Measurements from ENCODE around the gene RFK.

Gene RFK

GRCh38 chr9:76405868-76406267 is 11.6 kb upstream of the RFK start:
- no peak for DNase-seq

GRCh38 chr9:76405340-76405739 is 11.1 kb upstream of the RFK start:
- DNase-seq, result no peak

GRCh38 chr9:76404401-76404800 is 10.2 kb upstream of the RFK start:
- DNase-seq, result no peak

DNA sequence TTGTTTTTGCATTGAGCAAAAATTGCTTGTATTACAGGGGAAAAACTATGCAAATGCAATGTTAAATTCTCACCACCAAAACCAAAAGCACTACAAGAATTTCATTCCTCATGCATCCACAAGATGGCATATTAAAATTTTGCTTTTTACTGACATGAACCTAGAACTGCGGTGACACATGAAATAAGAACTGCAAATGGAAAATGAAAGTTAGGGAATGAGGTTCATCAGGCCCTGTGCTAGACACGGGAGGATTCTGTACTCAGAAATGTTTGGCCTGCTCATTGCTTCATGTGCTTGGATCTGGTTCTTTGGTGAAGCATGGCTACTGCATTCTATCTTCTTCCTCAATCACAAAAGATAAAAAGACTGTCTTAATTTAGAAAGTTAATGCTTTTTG is 9.1 kb upstream of the RFK start:
- no peak for DNase-seq

- no peak for DNase-seq
Observed at GRCh38 chr9:76401580-76402354, 7.5 kb upstream of the RFK start.

- DNase-seq, result no peak
Observed at GRCh38 chr9:76401176-76401575, 7.0 kb upstream of the RFK start.

GRCh38 chr9:76400534-76401096 is 6.4 kb upstream of the RFK start:
- DNase-seq, result no peak

GRCh38 chr9:76399856-76400255 is 5.6 kb upstream of the RFK start:
- DNase-seq, result no peak

- DNase-seq, result no peak
Observed at GRCh38 chr9:76396597-76396996, 2.4 kb upstream of the RFK start.

DNA sequence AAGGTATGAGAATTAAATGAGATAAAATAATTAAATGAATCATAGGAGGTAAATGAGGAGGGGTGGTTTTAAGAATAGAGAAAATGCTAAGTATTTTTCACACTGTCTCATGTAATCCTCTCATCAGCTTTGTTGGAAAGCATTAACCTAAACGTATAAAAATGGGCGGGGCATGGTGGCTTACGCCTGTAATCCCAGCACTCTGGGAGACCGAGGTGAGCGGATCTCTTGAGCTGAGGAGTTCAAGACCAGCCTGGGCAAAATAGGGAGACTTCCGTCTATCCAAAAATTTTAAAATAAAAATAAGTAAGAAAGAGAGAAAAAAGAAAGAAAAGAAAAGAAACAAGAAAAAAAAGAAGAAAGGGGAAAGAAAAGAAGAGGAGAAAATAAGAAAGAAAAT is 1.9 kb upstream of the RFK start:
- DNase-seq, result no peak

DNA sequence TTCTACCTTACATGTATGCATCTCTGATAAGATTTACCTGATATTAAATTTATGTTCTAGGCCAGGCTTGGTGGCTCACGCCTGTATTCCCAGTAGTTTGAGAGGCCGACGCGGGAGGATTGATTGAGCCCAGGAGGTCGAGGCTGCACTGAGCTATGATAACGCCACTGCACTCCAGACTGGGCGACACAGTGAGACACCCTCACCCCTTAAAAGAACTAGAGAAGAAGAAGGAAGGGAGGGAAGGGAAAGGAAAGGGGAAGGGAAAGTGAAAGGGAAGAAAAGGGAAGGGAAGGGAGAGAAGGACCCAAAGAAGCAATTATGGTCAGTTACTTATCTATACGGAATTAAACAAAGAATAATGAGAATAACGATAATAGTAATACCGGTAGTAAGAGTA is 1.2 kb upstream of the RFK start:
- no peak for DNase-seq

DNA sequence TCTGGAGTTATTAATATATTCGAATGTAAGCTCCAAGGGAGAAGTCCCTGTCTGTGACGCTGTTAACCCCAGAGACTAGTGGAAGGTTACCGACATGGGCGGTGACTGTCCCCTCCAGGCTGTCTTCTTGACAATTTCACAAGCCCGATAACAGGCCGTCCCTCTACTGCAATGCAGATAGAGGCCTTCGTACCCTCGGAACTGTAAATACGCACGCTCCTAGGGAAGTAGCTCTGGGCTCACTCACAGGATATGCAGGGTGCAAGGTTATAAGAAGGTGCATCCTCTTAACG is 680 bp upstream of the RFK start:
- peak; percentile 31 for DNase-seq

- no peak for DNase-seq
Observed at GRCh38 chr9:76390656-76391055, 3.6 kb downstream of the RFK start.

DNA sequence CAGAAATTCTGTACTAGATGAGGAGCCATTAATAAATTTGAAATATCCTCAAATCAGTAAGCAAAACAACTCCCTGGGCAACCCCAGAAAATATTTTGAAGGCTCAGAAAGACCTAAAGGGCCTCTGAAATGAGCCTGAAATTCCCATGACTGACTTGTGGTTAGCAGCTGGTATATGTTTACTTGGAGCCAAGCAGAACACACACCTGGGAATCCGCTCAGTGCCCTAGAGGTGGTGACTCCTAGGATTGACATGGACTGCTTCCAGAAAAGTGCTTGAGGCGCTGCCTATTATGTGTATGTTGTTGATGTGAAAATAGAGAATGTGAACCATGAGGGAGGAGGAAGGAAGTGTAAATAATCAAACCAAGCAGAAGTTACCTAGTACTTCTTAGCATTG is 14.7 kb downstream of the RFK start:
- DNase-seq, result no peak

GRCh38 chr9:76378367-76379073 is 15.7 kb downstream of the RFK start:
- no peak for DNase-seq

DNA sequence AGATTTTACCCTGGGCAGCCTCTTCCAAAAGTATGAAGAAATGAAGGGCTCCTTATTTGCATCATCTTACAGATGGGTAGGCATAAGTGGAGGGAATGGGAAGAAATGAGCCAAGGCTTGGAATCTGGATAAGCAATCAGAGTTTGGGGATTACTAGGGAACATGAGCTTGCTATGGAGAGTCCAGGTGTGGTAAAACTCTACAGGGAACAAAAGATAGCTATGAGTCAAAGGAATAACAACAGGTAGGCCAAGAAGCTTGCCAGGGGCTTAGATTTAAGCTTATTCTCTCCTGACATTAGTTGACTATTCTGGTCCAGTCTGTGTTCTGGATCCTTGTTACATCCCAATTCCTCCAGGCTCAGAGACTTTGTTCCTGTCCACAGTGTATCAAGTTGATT is 16.4 kb downstream of the RFK start:
- DNase-seq, result no peak

- no peak for DNase-seq
Observed at GRCh38 chr9:76374783-76375559, 19.3 kb downstream of the RFK start.

DNA sequence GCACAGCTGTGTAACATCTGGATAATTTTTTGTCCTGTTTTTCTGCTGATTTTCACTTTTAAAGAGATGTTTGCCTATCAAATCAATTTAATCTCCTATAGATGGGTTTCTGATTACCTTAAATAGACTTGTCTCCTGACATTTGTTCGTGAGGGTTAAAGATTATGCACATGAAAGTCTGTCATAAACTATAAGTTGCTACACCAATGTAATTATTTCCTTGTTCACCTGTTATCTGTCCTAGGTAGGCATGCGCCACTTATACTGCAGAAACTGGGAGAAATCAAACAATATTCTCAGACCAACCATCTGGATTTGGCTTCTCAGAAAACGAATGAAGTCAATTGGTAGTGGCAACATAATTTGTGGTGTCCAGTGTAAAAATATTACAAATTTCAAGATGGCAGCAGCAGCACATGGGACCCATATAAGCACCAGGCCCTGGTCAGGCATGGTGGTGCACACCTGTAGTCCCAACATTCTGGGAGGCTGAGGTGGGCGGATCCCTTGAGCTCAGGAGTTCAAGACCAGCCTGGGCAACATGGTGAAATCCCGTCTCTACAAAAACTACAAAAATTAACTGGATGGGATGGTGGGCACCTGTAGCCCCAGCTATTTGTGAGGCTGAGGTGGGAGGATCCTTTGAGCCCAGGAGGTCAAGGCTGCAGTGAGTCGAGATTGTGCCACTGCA is 20.3 kb downstream of the RFK start:
- no peak for DNase-seq

GRCh38 chr9:76373173-76373783 is 20.9 kb downstream of the RFK start:
- no peak for DNase-seq

GRCh38 chr9:76372336-76372735 is 21.9 kb downstream of the RFK start:
- no peak for DNase-seq

GRCh38 chr9:76371901-76372300 is 22.3 kb downstream of the RFK start:
- DNase-seq, result no peak

DNA sequence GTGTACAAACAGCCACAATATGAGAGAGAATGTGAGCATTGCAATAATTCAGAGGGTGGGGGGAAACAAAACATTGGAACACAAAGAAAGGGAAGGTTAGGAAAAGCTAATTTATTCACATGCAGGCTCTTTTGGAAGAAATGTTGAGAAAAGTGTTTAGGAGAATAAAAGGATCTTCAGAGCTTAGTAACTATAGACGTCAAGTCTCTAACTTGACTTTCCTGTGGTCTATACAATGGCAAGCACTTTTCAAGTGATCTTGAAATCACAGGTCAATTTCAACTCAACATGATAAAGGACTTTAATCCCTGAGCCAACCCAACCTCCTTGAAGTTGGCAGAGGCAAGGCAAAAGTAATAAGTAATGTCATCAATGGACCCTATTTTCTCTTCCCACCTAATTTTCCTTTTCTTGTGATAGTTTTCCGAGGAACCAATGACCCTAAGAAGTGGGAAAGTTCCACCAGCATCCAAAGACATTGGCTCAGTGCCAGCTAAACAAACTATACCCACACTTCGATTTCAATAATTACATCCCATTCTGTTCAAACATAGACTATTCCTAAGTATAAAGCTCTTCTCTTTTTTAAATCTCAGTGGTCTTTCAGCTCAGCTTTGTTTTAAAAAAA is 23.7 kb downstream of the RFK start:
- no peak for DNase-seq
